Omental fat pad (tissue), 4 donors: ENCODE measurements around the gene BAHD1. TPM values are rescaled to one million over a fixed set of nuclear protein-coding genes. Genes with fewer than 3 reads are reported as not detected.

ENCODE experiments used
- ATAC-seq: fragments of 150-250 bp; one replicate; pipeline ENCODE4 v1.9.1; 2016; ENCODE audit warnings: mild to moderate bottlenecking, moderate library complexity; ENCODE audit not compliant: low FRiP score
- DNase-seq: peaks from one replicate; pipeline ENCODE4 v3.0.0-alpha.2; 2019; ENCODE audit warnings: low spot score
- total RNA-seq, 4 donors: library from RNA; depleted of rRNA; stranded (reverse); fragments of >200 nt; gene quantifications; one replicate each; pipeline ENCODE4 v1.1.0, GENCODE V29; 2016
- TF ChIP-seq, protein P1 (sequence below), 3 donors: fragments of 450-650 bp; IDR thresholded peaks; one replicate each; pipeline ENCODE4 v1.5.1; 2016 to 2017; ENCODE audit warnings: antibody characterized with exemption in 3 of 3, mild to moderate bottlenecking in 3 of 3, moderate library complexity in 2 of 3

Gene BAHD1
- total RNA-seq, 4 donors from 2014 or later, result 9.7 to 17.4 (median 11.4) TPM

DNA sequence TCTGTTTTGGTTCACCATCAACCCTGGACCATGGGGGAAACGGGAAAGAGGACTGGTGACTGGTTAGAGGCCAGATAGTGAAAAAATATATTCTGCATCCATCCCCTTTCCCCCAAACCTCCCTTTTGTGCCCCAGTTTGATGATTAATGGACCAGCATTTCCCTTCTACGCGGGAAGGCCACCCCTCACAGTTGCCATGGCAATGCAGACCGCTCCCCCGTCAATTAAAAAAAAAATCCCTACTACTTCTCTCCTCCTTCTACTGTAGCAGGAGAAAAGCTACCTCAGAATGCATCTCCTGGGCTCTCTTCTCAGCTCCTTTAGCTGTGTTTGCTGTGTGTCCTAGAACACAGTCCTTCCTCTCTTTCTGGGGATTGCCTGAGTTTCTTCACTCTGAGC, 4.0 kb downstream of the BAHD1 start:
- DNase-seq (no peak), ATAC-seq (no peak)
- TF ChIP-seq, protein P1, sequence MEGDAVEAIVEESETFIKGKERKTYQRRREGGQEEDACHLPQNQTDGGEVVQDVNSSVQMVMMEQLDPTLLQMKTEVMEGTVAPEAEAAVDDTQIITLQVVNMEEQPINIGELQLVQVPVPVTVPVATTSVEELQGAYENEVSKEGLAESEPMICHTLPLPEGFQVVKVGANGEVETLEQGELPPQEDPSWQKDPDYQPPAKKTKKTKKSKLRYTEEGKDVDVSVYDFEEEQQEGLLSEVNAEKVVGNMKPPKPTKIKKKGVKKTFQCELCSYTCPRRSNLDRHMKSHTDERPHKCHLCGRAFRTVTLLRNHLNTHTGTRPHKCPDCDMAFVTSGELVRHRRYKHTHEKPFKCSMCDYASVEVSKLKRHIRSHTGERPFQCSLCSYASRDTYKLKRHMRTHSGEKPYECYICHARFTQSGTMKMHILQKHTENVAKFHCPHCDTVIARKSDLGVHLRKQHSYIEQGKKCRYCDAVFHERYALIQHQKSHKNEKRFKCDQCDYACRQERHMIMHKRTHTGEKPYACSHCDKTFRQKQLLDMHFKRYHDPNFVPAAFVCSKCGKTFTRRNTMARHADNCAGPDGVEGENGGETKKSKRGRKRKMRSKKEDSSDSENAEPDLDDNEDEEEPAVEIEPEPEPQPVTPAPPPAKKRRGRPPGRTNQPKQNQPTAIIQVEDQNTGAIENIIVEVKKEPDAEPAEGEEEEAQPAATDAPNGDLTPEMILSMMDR (IDR thresholded peaks at IDR 0.05), result no peak

DNA sequence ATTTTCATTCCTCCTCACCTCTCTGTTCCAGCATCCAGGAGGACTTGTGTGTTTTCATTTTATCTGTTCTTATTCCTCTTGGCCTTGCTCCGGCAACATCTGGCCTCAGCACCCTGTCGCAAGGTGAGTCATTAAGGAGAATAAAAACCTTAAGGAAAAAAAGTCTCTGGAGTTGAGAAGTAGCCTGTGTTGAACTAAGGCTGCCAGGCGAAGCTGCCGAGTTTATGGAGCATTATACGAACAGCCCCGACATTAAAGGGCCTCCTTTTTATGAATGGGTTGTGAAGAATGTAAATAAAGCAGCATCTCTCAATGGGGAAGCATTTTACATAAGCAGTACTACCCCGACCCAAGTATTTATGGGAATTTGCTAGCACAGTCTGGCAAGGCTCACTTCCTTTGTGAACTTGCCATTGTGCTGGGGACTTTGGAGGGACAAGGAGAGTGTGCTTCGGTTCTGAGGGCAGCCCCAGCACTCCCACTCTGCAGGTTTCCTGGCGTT, 4.7 kb downstream of the BAHD1 start:
- TF ChIP-seq, protein P1 (IDR thresholded peaks at IDR 0.05), result no peak
- DNase-seq (no peak), ATAC-seq (no peak)

DNA sequence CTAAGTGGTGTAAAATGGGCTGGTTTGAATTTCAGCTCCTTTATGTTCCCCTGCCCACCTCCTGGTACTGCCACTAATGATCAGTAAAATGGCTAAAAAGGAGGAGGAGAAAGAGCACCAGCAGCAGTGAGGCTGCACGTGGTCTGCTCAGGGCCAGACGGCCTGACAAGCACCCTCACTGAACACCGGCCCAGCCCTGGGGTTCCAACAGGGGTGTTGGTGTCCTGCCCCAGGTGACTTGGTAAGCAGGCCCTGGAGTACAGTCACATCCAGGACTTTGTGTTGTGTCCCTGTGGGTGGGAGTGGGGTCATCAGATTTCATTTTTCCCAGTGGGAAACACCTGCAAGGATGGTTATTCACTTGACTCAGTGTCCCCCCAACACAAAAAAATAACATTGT, 5.4 kb downstream of the BAHD1 start:
- ATAC-seq, result no peak
- TF ChIP-seq, protein P1 (IDR thresholded peaks at IDR 0.05), result no peak
- no peak for DNase-seq

DNA sequence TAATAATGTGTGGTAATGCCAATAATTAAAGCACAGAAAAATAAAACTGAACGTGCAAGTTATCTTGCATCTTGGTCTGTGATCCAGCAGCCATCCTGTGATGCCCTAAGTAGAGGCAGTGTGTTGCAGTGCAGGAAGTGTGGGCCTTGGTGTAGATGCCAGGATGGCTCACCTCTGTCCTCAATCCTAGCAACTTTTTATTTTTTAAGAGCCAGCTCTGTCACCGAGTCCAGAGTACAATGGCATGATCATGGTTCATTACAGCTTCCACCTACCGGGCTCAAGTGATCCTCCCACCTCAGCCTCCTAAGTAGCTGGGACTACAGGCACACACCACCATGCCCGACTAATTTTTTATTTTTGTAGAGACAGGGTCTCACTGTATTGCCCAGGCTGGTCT, 7.6 kb downstream of the BAHD1 start:
- DNase-seq (no peak), ATAC-seq (no peak)
- TF ChIP-seq, protein P1 (IDR thresholded peaks at IDR 0.05), result no peak

DNA sequence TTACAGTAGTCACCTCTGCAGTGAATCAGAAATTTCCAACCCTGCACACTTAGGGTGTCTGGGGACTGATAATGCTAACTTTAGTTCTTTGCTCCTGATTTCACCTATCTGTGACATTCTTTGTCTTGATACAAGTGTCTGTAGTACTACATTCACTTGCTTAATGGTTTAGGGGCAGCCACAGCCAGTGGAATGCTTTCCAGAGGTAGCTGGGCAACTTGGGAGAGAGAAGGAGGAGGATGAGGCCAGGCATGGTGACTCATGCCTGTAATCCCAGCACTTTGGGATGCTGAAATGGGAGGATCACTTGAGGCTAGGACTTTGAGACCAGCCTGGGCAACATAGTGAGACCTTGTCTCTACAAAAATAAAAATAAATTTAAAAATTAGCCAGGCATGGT, 8.5 kb downstream of the BAHD1 start:
- TF ChIP-seq, protein P1 (IDR thresholded peaks at IDR 0.05), result no peak
- DNase-seq (no peak), ATAC-seq (no peak)

DNA sequence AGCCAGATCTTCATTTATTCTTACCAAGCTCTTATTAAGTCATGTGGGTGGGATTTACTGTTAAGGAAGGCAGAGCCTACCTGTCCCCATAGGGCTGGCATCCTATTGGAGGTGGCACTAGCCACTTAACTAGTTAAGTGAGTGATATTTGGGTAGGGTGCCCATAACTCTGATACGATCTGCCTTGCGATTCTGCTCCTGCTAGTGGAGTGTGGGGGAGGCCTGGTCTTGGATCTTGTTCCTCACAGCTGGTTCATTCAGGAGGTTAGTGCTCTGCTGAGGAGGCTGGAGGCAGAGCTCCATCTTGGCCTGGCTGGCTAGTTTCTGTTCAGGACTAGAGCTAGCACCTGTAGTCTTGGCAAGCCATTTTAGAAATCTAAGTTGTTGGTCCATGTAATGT, 9.3 kb downstream of the BAHD1 start:
- TF ChIP-seq, protein P1 (IDR thresholded peaks at IDR 0.05), result no peak
- ATAC-seq (no peak), DNase-seq (no peak)

DNA sequence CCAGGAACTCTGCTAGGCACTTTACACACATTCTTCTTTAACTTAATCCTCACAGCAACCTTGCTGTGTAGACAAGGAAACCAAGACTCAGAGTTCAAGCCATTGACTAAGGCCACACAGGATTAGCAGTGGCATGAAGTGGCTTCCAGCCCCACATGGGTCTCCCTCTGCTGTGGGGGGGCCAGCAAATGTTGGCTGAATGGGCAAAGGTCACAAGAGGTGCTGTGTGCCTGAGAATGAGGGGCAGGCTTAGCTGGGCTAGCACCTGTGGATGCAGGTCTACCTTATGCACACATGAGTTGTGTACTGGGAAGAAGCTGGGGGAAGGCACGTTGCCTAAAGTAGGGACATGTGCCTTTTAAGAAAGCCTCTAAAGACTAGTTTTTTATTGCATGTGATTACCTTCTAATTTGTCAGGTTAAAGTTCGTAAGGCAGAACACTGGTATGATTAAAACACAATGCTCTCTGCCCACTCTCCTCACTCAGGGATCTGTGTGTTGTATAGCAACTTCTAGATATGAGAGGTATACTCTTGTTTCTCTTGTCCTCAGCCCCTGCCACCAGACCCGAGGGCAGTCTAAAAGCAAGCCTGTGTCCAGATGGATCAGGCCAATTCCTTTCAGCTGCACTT, 10.9 kb downstream of the BAHD1 start:
- DNase-seq (no peak), ATAC-seq (no peak)
- TF ChIP-seq, protein P1 (IDR thresholded peaks at IDR 0.05), result no peak
